Ishikawa (cell line): Measurements from ENCODE around the gene C12orf75.

ENCODE experiments used
- CEBPB ChIP-seq: IDR thresholded peaks from 2 replicates; pipeline ENCODE4 v1.6.1; 2012
- CREB1 ChIP-seq: IDR thresholded peaks from 2 replicates; pipeline ENCODE4 v1.6.1; 2012; ENCODE audit warnings: low read depth
- EGR1 ChIP-seq: IDR thresholded peaks from 2 replicates; pipeline ENCODE4 v1.6.1; 2012
- EP300 ChIP-seq: IDR thresholded peaks from 2 replicates; pipeline ENCODE4 v1.6.1; 2012; ENCODE audit warnings: borderline replicate concordance
- FOXM1 ChIP-seq: IDR thresholded peaks from 2 replicates; pipeline ENCODE4 v1.6.1; 2012; ENCODE audit warnings: low read depth, borderline replicate concordance
- NFIC ChIP-seq: IDR thresholded peaks from 2 replicates; pipeline ENCODE4 v1.6.1; 2012
- RAD21 ChIP-seq: IDR thresholded peaks from 2 replicates; pipeline ENCODE4 v1.6.1; 2012; ENCODE audit warnings: low read depth
- REST ChIP-seq: IDR thresholded peaks from 2 replicates; pipeline ENCODE4 v1.6.1; 2012; ENCODE audit warnings: low read depth, mild to moderate bottlenecking
- TAF1 ChIP-seq: IDR thresholded peaks from 2 replicates; pipeline ENCODE4 v1.6.1; 2012; ENCODE audit warnings: low read depth, mild to moderate bottlenecking
- TCF12 ChIP-seq: IDR thresholded peaks from 2 replicates; pipeline ENCODE4 v1.6.1; 2012; ENCODE audit warnings: low read depth
- TEAD4 ChIP-seq: IDR thresholded peaks from 2 replicates; pipeline ENCODE4 v1.6.1; 2012
- USF1 ChIP-seq: IDR thresholded peaks from 2 replicates; pipeline ENCODE4 v1.6.1; 2012
- YY1 ChIP-seq: IDR thresholded peaks from 2 replicates; pipeline ENCODE4 v1.6.1; 2012; ENCODE audit warnings: low read depth
- ZBTB7A ChIP-seq: IDR thresholded peaks from 2 replicates; pipeline ENCODE4 v1.6.1; 2012; ENCODE audit warnings: low read depth
- TF ChIP-seq, protein P1 (sequence below): IDR thresholded peaks from 2 replicates; pipeline ENCODE4 v1.6.1; 2012

Gene C12orf75

GRCh38 chr12:105365231-105365630 lies 34.7 kb downstream of the C12orf75 start:
- TF ChIP-seq ZBTB7A (no peak), TCF12 (no peak), RAD21 (no peak), EGR1 (no peak), TEAD4 (no peak), TAF1 (no peak), CEBPB (no peak), EP300 (no peak), FOXM1 (no peak)
- TF ChIP-seq, protein P1, sequence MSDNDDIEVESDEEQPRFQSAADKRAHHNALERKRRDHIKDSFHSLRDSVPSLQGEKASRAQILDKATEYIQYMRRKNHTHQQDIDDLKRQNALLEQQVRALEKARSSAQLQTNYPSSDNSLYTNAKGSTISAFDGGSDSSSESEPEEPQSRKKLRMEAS, result no peak

- TF ChIP-seq EP300 (no peak), YY1 (no peak), RAD21 (no peak)
Measured at GRCh38 chr12:105368047-105368646, 37.7 kb downstream of the C12orf75 start.

DNA sequence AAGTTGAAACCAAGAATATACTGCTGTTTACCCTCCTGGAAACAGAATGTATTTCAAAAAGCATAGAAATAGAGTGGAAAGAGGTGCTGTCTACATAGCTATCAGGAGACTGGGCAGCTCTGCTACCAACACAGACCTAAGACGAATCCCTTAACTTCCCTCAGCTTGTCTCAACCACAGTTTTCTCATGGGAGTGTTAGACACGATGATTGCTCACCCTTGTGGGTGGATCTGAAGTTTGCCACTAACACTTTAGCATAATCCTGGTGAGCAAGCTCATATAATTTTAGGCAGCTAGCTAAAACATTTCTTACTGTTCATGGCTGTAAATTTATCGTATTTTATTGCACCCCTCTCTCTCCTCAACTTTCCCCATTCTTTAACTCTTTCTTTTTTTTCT lies 38.5 kb downstream of the C12orf75 start:
- TF ChIP-seq RAD21, result no peak
- no peak for TF ChIP-seq TCF12
- TF ChIP-seq CREB1, result no peak
- no peak for TF ChIP-seq ZBTB7A
- no peak for TF ChIP-seq EP300
- TF ChIP-seq EGR1, result no peak
- TF ChIP-seq REST, result no peak
- TF ChIP-seq, protein P1, result no peak
- no peak for TF ChIP-seq FOXM1
- TF ChIP-seq NFIC, result no peak
- TF ChIP-seq TAF1, result no peak
- no peak for TF ChIP-seq YY1
- TF ChIP-seq USF1, result no peak
- TF ChIP-seq CEBPB, result no peak
- TF ChIP-seq TEAD4, result no peak

GRCh38 chr12:105374303-105374702 lies 43.8 kb downstream of the C12orf75 start:
- TF ChIP-seq NFIC (no peak), FOXM1 (no peak), USF1 (no peak), EP300 (no peak), YY1 (no peak), CEBPB (no peak), TEAD4 (no peak), TAF1 (no peak), CREB1 (no peak), RAD21 (no peak), ZBTB7A (no peak), EGR1 (no peak), TCF12 (no peak), REST (no peak)
- TF ChIP-seq, protein P1, result no peak

DNA sequence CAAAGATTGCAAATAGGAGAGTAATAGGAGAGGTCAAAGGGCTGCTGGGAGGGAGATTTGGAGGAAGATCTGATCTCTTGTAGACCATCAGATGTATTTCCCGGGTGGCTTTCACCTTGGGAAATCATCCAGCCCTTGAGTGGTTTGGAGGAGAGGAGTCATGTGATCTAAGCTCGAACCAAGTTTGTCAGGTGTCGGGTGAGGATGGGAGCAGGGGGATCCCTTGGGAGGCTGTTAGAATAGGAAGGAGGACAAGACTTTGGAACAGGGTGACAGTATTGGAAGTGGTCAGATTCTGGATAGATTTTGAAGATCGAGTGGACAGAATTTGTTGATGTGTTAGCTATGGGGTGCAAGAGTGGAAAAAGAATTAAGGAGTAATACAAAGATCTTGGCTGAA lies 46.6 kb downstream of the C12orf75 start:
- no peak for TF ChIP-seq EP300
- no peak for TF ChIP-seq RAD21
- TF ChIP-seq NFIC, result no peak
- TF ChIP-seq, protein P1, result no peak
- TF ChIP-seq ZBTB7A, result no peak
- no peak for TF ChIP-seq YY1
- no peak for TF ChIP-seq EGR1
- TF ChIP-seq CREB1, result no peak
- no peak for TF ChIP-seq TAF1
- no peak for TF ChIP-seq REST
